GM18861 (cell line): Measurements from ENCODE around the gene ADH1C.

Experiments
- ATAC-seq: cut with Tn5 transposase; IDR thresholded peaks from one replicate; pipeline ENCODE4 v1.9.1; 2021; ENCODE audit not compliant: unreplicated experiment

The ADH1C gene

GRCh38 chr4:99305638-99306400 is 46.7 kb downstream of the ADH1C start:
- no peak for ATAC-seq

- ATAC-seq: no peak
Measured at GRCh38 chr4:99301376-99302164, 51.0 kb downstream of the ADH1C start.

- ATAC-seq: no peak
Measured at GRCh38 chr4:99300934-99301333, 51.6 kb downstream of the ADH1C start.

GRCh38 chr4:99293357-99293756 is 59.2 kb downstream of the ADH1C start:
- no peak for ATAC-seq

GRCh38 chr4:99290848-99291786 is 61.4 kb downstream of the ADH1C start, which contains the start of gene ADH1A:
TSS of gene ADH1A (minus strand) at chr4:99290985. CDS start at chr4:99290914, 71 bp downstream.
- ATAC-seq: no peak
